Esophagus squamous epithelium (tissue), 5 donors: ENCODE results near the gene CPA2. TPM values are rescaled to one million over a fixed set of nuclear protein-coding genes. Genes with fewer than 3 reads are reported as not detected.
"Not testable (repeated sequence)": the region's sequence is repeated elsewhere in the genome, so short reads cannot be mapped to it uniquely, and the experiment has no call there.

Experiments used
- DNase-seq: peaks from one replicate; lab custom pipeline; 2025; lab: John Stamatoyannopoulos, UW
- H3K27ac ChIP-seq, 4 donors: fragments of 200-600 bp; sonication (generic); one replicate each; pipeline ENCODE4 v1.5.1; 2016 to 2019; ENCODE audit warnings: mild to moderate bottlenecking in 1 of 4
- H3K27me3 ChIP-seq, 4 donors: fragments of 200-600 bp; sonication (generic); 1 replicate in 3 of 4; 2 replicates in 1 of 4; pipeline versions ENCODE4 v1.5.1 to v1.6.0; 2017 to 2021; ENCODE audit warnings: antibody characterized with exemption in 1 of 4
- H3K36me3 ChIP-seq, 3 donors: fragments of 200-600 bp; sonication (generic); one replicate each; pipeline ENCODE4 v1.5.1; 2016 to 2019
- H3K4me1 ChIP-seq, 3 donors: fragments of 200-600 bp; sonication (generic); one replicate each; pipeline ENCODE4 v1.5.1; 2017 to 2019
- H3K4me3 ChIP-seq, 4 donors: fragments of 200-600 bp; sonication (generic); 1 replicate in 3 of 4; 2 replicates in 1 of 4; pipeline ENCODE4 v1.5.1; 2016 to 2019; ENCODE audit warnings: mild to moderate bottlenecking in 2 of 4, moderate library complexity in 1 of 4
- H3K9me3 ChIP-seq, 3 donors: fragments of 200-600 bp; sonication (generic); one replicate each; pipeline ENCODE4 v1.5.1; 2016 to 2019
- CTCF ChIP-seq, 6 experiments: fragments of 450-650 bp in 4 of 6; fragments of 200-600 bp in 2 of 6; sonication (generic) in 2 of 6; IDR thresholded peaks; one replicate each; pipeline ENCODE4 v1.5.1; 2016 to 2019; ENCODE audit warnings: antibody characterized with exemption in 6 of 6, mild to moderate bottlenecking in 4 of 6, moderate library complexity in 4 of 6
- POLR2A ChIP-seq, 4 donors: fragments of 450-650 bp; IDR thresholded peaks; one replicate each; pipeline ENCODE4 v1.6.1; 2017; ENCODE audit warnings: antibody characterized with exemption in 4 of 4, mild to moderate bottlenecking in 4 of 4, moderate library complexity in 3 of 4
- WGBS, 2 donors: methylation state at CpG; one replicate each; pipeline ENCODE4 v1.1.5; 2018; 5-methylcytosine and 5-hydroxymethylcytosine counted together
- intact Hi-C: fragments of 100-400 bp; cut with DNase I; formaldehyde crosslinking; loops from one replicate; pipeline ENCODE4 v1.15.0; 2022
- total RNA-seq, 4 donors: library from RNA; depleted of rRNA; stranded (reverse); fragments of >200 nt; gene quantifications; one replicate each; pipeline ENCODE4 v1.1.0, GENCODE V29; 2016
- donor health status: DM: yes; HTN: yes; CAD: no.

The CPA2 gene
- total RNA-seq, 4 donors from 2014 or later = not detected

DNA sequence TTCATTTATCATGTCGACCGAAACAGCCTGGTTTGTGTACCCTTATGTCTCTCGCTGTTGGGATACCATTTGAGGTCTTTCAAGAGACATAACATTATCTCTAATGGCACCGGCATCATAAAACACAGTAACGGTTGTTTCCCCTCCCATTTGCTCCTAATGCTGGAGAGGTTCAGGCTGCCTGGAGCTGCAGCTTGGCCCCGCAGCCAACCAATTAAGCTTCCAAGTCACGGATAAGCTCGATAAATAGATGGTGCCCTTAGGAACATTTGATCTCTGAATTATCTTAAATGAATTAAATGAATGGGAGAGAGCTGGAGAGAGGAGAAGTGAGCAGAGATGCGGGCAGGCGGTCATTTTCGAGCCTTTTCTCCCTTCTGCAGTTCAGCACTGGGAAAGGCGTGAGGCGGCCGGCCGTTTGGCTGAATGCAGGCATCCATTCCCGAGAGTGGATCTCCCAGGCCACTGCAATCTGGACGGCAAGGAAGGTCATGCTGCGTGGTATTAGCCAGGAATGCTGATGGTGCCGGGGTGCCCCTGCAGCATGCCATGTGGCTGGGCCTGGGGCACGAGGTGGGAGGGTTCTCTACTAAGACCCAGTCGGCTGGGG is 38.9 kb downstream of the CPA2 start:
- 86 to 88% methylated on average over 16 to 19 of the region's 21 CpGs for WGBS, 2 donors
- no peaks in the 10 kb centered on the region for H3K36me3 ChIP-seq
- no peak overlapping the region for H3K4me3 ChIP-seq
- H3K9me3 ChIP-seq = no peaks in the 10 kb centered on the region
- H3K27me3 ChIP-seq = no peaks in the 10 kb centered on the region
- intact Hi-C loops = no loop called here
- TF ChIP-seq CTCF (IDR thresholded peaks at IDR 0.05) (no peak), POLR2A (IDR thresholded peaks at IDR 0.05) (no peak)
- H3K27ac ChIP-seq = no peak overlapping the region
- no peak for DNase-seq
- no peaks in the 10 kb centered on the region for H3K4me1 ChIP-seq

- DNase-seq = no peak
- no peaks in the 10 kb centered on the region for H3K27me3 ChIP-seq
- H3K9me3 ChIP-seq = no peaks in the 10 kb centered on the region
- 52 to 75% methylated on average over 6 of the region's 6 CpGs for WGBS, 2 donors
- H3K36me3 ChIP-seq = no peaks in the 10 kb centered on the region
- no peak overlapping the region for H3K27ac ChIP-seq
- no peaks in the 10 kb centered on the region for H3K4me1 ChIP-seq
- intact Hi-C loops = no loop called here
- H3K4me3 ChIP-seq = no peak overlapping the region
- TF ChIP-seq CTCF (IDR thresholded peaks at IDR 0.05) = no peak
- no peak for TF ChIP-seq POLR2A (IDR thresholded peaks at IDR 0.05)
Observed at GRCh38 chr7:130309986-130310385, 43.3 kb downstream of the CPA2 start.

GRCh38 chr7:130314305-130314704 is 47.6 kb downstream of the CPA2 start:
- H3K27ac ChIP-seq = no peak overlapping the region
- WGBS, 2 donors = 81% methylated on average over 6 of the region's 6 CpGs
- DNase-seq = no peak
- no peaks in the 10 kb centered on the region for H3K36me3 ChIP-seq
- TF ChIP-seq CTCF (IDR thresholded peaks at IDR 0.05) (no peak), POLR2A (IDR thresholded peaks at IDR 0.05) (no peak)
- intact Hi-C loops = no loop called here
- no peak overlapping the region for H3K4me3 ChIP-seq
- H3K4me1 ChIP-seq = no peaks in the 10 kb centered on the region
- H3K9me3 ChIP-seq = no peaks in the 10 kb centered on the region
- peaks cover 0 to 4% (median 0%) of the 10 kb centered on the region in 4 donors for H3K27me3 ChIP-seq

DNA sequence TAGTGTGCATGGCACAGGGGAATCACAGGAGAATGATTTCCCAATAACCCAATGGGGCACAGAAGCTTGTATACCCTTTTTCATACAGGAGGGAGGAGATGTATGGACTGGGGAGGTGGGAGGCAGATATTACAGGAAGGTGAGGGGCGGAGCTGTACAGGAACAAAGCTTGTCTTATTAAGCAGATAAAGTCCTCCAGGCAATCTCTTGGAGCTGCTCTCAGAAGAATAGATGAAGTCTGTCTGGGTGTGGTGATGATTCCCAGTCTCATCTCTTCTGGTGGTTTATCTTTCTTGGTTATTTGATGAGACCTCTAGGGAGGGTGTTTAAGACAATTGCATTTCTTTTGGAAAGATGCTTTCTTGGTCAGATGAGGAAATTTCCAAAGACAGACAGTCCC is 52.9 kb downstream of the CPA2 start:
- WGBS, 2 donors = 86 to 100% methylated on average over 1 of the region's 1 CpG
- Histone ChIP-seq H3K27me3 (peaks cover 0 to 4% (median 0%) of the 10 kb centered on the region in 4 donors), H3K36me3 (no peaks in the 10 kb centered on the region), H3K27ac (no peak overlapping the region), H3K9me3 (no peaks in the 10 kb centered on the region), H3K4me1 (peaks cover 0 to 13% (median 0%) of the 10 kb centered on the region in 3 donors), H3K4me3 (no peak overlapping the region)
- no peak for TF ChIP-seq CTCF (IDR thresholded peaks at IDR 0.05)
- TF ChIP-seq POLR2A (IDR thresholded peaks at IDR 0.05) = no peak
- DNase-seq = no peak
- intact Hi-C loops = no loop called here

DNA sequence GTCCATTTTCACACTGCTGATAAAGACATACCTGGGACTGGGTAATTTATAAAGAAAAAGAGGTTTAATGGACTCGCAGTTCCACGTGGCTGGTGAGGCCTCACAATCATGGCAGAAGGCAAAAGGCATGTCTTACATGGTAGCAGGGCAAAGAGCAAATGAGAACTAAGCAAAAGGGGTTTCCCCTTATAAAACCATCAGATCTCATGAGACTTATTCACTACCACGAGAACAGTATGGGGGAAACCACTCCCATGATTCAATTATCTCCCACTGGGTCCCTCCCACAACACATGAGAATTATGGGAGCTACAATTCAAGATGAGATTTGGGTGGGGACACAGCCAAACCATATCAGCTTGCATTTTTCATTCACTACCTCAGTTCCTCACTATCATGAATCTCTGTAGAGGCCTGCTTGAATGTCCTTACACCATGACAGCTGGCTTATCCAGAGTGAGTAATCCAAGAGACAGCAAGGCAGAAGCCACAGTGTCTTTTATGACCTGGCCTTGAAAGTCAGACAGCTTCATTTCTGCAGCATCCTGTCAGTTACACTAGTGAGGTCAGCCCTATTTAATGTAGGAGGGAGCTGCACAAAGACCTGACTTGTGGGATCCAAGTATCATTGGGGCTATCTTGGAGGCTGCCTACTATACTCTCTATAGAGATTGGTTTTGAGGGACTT is 55.0 kb downstream of the CPA2 start:
- H3K27me3 ChIP-seq, DNase-seq, H3K27ac ChIP-seq, H3K36me3 ChIP-seq, H3K4me3 ChIP-seq, H3K9me3 ChIP-seq, intact Hi-C loops: not testable (repeated sequence)
- WGBS, 2 donors = 82 to 96% methylated on average over 3 of the region's 3 CpGs
- H3K4me1 ChIP-seq = peaks cover 0 to 13% (median 0%) of the 10 kb centered on the region in 3 donors
